Measurements from ENCODE around the gene SULT1A1. TPM values are rescaled to one million over a fixed set of nuclear protein-coding genes. Genes with fewer than 3 reads are reported as not detected.
"Not testable (repeated sequence)": the region's sequence is repeated elsewhere in the genome, so short reads cannot be mapped to it uniquely, and the experiment has no call there.

Gene SULT1A1
- total and polyA plus RNA-seq, 2 of the 8 experiments (the other 6 are each of a cell fraction or from before 2014, with no cell fraction given): 2.1 to 4.0 TPM

DNA sequence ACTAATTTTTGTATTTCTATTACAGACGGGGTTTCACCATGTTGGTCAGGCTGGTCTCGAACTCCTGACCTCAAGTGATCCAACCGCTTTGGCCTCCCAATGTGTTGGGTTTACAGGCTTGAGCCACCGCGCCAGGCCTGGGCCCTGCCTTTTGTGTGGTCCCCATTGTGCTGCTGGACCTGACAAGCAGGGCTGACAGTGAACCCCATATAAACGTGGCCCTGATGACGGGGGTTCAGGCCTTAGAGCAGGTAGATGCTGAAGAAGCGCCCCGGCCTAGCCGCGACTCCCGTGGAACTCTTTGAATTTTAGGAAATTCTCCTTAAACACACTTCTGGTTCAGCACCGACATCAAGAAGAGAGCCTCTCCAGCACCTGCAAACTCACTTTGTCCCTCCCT, 8.3 kb downstream of the SULT1A1 start:
- CTCF ChIA-PET (ENCODE audit: partially characterized antibody); H2BK5ac ChIP-seq (ENCODE audit: low read depth, low read length); H2AFZ ChIP-seq (ENCODE audit: low read length); H3K23ac ChIP-seq (ENCODE audit: insufficient read length); FAIRE-seq; H3K36me3 ChIP-seq (ENCODE audit: control insufficient read depth in 2 of 4, insufficient read depth in 4 of 4, low read length in 3 of 4); H2BK12ac ChIP-seq (ENCODE audit: low read depth, low read length); POLR2A ChIA-PET (ENCODE audit: partially characterized antibody); H3K27me3 ChIP-seq (replicated peaks in 1 of 4; ENCODE audit: control insufficient read depth in 3 of 4, extremely low read depth in 1 of 4, insufficient read depth in 3 of 4, low read length in 3 of 4); H4K20me1 ChIP-seq (replicated peaks in 1 of 2; ENCODE audit: control insufficient read depth in 1 of 2, insufficient read depth in 2 of 2, low read length in 2 of 2); H2BK20ac ChIP-seq (ENCODE audit: low read length); H2BK120ac ChIP-seq (replicated peaks; ENCODE audit: low read depth, low read length); H3K23me2 ChIP-seq (ENCODE audit: low read depth, low read length); H3K9ac ChIP-seq (replicated peaks in 1 of 4; ENCODE audit: extremely low read depth in 1 of 4, low read depth in 3 of 4, low read length in 3 of 4); H3K9me3 ChIP-seq (ENCODE audit: insufficient read depth in 2 of 2, low read depth in 1 of 2, low read length in 1 of 2); H3K27ac ChIP-seq (ENCODE audit: low read depth, low read length); H3K4me2 ChIP-seq (ENCODE audit: insufficient read depth in 1 of 2, low read depth in 2 of 2, low read length in 2 of 2); H4K5ac ChIP-seq (ENCODE audit: insufficient read length, low read depth, low read length); H3K56ac ChIP-seq (replicated peaks; ENCODE audit: insufficient read length, low read depth, low read length); H3K4me3 ChIP-seq (ENCODE audit: extremely low read depth in 1 of 4, insufficient read depth in 2 of 4, low read depth in 3 of 4, low read length in 4 of 4); H3K14ac ChIP-seq (ENCODE audit: insufficient read length); H4K8ac ChIP-seq (ENCODE audit: extremely low read depth, insufficient read depth, low read length); H3K79me1 ChIP-seq (ENCODE audit: low read depth, low read length); H2BK15ac ChIP-seq (ENCODE audit: low read length); H4K91ac ChIP-seq (replicated peaks; ENCODE audit: insufficient read length, low read length); H3K79me2 ChIP-seq (ENCODE audit: control insufficient read depth in 1 of 2, insufficient read depth in 2 of 2, low read length in 2 of 2); H3K4ac ChIP-seq (replicated peaks; ENCODE audit: insufficient read length, low read depth, low read length); DNase-seq (ENCODE audit: low read depth in 1 of 2, low spot score in 2 of 2); H3K18ac ChIP-seq (ENCODE audit: extremely low read depth, low read length); H2AK5ac ChIP-seq (ENCODE audit: low read depth, low read length): not testable (repeated sequence)
- H3K4me1 ChIP-seq (replicated peaks in 1 of 4; ENCODE audit: control insufficient read depth in 3 of 4, insufficient read depth in 4 of 4, low read length in 3 of 4): peaks cover 2 to 10% (median 4%) of the 10 kb centered on the region in 4 experiments
- WGBS, 2 experiments (ENCODE audit: extremely low coverage in 1 of 2, insufficient coverage in 1 of 2, insufficient read length in 1 of 2, insufficient replicate concordance in 2 of 2, low coverage in 1 of 2, low lambda C conversion rate in 2 of 2, missing lambda C conversion rate in 1 of 2): 90% methylated on average over 10 of the region's 13 CpGs; no CpG with 5 or more reads in 1 of the 2 experiments

DNA sequence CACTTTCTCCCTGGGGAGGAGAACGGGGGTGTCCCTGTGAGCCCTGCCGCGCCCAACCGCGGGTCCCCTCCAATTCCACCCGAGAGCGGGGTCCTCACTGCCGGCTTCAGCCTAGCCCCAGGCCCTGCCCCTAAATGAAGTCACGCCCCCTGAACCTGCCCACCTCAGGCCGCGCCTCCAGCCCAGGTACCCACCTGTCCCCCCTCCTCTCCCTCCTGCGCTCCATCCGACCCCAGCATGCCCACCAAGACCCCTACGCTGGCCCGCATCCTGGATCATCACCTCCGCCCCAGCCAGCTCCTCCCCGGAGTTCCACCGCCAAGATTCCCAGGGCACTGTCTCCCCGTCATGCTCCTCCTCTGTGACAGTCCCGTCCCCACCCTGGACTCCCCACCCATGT, 8.9 kb downstream of the SULT1A1 start:
- CTCF ChIA-PET (ENCODE audit: partially characterized antibody); H2AK5ac ChIP-seq (ENCODE audit: low read depth, low read length); H3K56ac ChIP-seq (replicated peaks; ENCODE audit: insufficient read length, low read depth, low read length); H2BK15ac ChIP-seq (ENCODE audit: low read length); H2AFZ ChIP-seq (ENCODE audit: low read length); H2BK120ac ChIP-seq (replicated peaks; ENCODE audit: low read depth, low read length); H3K79me2 ChIP-seq (ENCODE audit: control insufficient read depth in 1 of 2, insufficient read depth in 2 of 2, low read length in 2 of 2); H4K8ac ChIP-seq (ENCODE audit: extremely low read depth, insufficient read depth, low read length); H3K27ac ChIP-seq (ENCODE audit: low read depth, low read length); H3K4me2 ChIP-seq (ENCODE audit: insufficient read depth in 1 of 2, low read depth in 2 of 2, low read length in 2 of 2); H3K14ac ChIP-seq (ENCODE audit: insufficient read length); H3K79me1 ChIP-seq (ENCODE audit: low read depth, low read length); H3K36me3 ChIP-seq (ENCODE audit: control insufficient read depth in 2 of 4, insufficient read depth in 4 of 4, low read length in 3 of 4); H2BK5ac ChIP-seq (ENCODE audit: low read depth, low read length); H4K5ac ChIP-seq (ENCODE audit: insufficient read length, low read depth, low read length); H3K18ac ChIP-seq (ENCODE audit: extremely low read depth, low read length); POLR2A ChIA-PET (ENCODE audit: partially characterized antibody); H3K27me3 ChIP-seq (replicated peaks in 1 of 4; ENCODE audit: control insufficient read depth in 3 of 4, extremely low read depth in 1 of 4, insufficient read depth in 3 of 4, low read length in 3 of 4); H4K20me1 ChIP-seq (replicated peaks in 1 of 2; ENCODE audit: control insufficient read depth in 1 of 2, insufficient read depth in 2 of 2, low read length in 2 of 2); H4K91ac ChIP-seq (replicated peaks; ENCODE audit: insufficient read length, low read length); H3K9me3 ChIP-seq (ENCODE audit: insufficient read depth in 2 of 2, low read depth in 1 of 2, low read length in 1 of 2); H3K4ac ChIP-seq (replicated peaks; ENCODE audit: insufficient read length, low read depth, low read length); H3K23me2 ChIP-seq (ENCODE audit: low read depth, low read length); H2BK20ac ChIP-seq (ENCODE audit: low read length); DNase-seq (ENCODE audit: low read depth in 1 of 2, low spot score in 2 of 2); FAIRE-seq; H2BK12ac ChIP-seq (ENCODE audit: low read depth, low read length); H3K9ac ChIP-seq (replicated peaks in 1 of 4; ENCODE audit: extremely low read depth in 1 of 4, low read depth in 3 of 4, low read length in 3 of 4); H3K23ac ChIP-seq (ENCODE audit: insufficient read length): not testable (repeated sequence)
- peaks cover 2 to 15% (median 6%) of the 10 kb centered on the region in 4 experiments for H3K4me1 ChIP-seq (replicated peaks in 1 of 4; ENCODE audit: control insufficient read depth in 3 of 4, insufficient read depth in 4 of 4, low read length in 3 of 4)
- peak overlapping the region in 1 of 4 experiments; percentile 43; a peak in 1 of 8 replicates for H3K4me3 ChIP-seq (ENCODE audit: extremely low read depth in 1 of 4, insufficient read depth in 2 of 4, low read depth in 3 of 4, low read length in 4 of 4)
- no CpG with 5 or more reads among the region's 20 CpGs for WGBS, 2 experiments (ENCODE audit: extremely low coverage in 1 of 2, insufficient coverage in 1 of 2, insufficient read length in 1 of 2, insufficient replicate concordance in 2 of 2, low coverage in 1 of 2, low lambda C conversion rate in 2 of 2, missing lambda C conversion rate in 1 of 2)

Measured in H1 (cell line).